ENCODE measurements around the gene MDFI.

The MDFI gene

DNA sequence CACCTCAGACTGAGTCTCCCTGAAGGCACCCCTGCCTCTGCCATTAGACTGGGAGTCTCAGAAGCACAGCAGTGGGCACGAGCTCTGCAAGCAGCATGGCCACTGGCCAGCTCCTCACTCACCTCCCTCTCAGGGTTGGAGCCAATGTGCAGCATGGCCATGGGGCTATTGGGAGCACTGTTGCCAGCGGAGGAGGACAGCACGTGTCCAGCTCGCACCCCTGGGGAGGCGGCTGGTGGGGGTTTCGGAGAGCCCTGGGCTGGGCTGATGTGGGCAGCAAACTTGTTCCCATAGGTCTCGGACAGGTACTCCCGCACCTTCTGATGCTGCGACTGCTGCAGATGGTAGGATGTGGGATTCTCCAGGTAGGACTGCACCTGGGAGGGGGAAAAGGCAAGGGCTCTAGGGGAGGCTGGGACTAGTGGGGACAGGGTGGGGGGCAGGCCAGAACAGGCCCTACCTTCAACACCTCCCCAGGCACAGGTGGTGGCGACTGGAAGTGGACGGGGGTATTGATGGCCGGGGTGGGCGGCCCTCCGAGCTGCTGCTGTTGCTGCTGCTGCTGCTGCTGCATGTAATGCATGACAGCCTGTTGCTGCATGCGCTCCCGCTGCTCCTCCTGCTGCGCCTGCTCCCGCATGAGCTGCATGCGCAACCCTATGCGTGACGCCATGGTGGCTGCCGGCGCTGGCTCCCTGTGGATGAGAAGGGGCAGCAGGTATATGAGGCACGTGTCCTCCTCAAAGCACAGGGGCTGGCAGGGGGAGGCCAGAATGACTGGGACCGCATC, 52.5 kb downstream of the MDFI start:
- DNase-seq, result no peak

- DNase-seq, result no peak
These were observed 53.3 kb downstream of the MDFI start for GRCh38 chr6:41691426-41692079.

GRCh38 chr6:41692080-41692675, 53.9 kb downstream of the MDFI start:
- no peak for DNase-seq

DNA sequence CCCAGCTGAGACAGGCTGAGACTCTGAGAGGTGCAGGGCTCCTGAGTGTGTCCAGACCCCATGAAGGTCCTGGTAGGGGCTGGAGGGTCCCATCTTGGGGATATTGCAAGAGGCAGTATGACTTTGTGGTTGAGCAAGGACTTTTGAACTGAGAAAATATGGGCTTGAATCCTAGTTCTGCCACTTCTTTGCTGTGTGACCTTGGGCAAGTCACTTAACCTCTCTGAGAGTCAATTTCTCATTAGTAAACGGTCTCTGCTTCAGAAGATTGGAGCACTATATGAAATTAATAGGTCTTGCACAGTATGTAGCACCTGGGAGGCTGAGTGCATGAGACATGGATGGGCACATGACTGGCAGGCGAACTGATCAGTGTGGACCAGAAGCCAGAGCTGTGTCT, 54.5 kb downstream of the MDFI start:
- no peak for DNase-seq

GRCh38 chr6:41693281-41694240, 55.3 kb downstream of the MDFI start:
- no peak for DNase-seq

- DNase-seq, result no peak
These were observed 56.7 kb downstream of the MDFI start for GRCh38 chr6:41694815-41695526.

DNA sequence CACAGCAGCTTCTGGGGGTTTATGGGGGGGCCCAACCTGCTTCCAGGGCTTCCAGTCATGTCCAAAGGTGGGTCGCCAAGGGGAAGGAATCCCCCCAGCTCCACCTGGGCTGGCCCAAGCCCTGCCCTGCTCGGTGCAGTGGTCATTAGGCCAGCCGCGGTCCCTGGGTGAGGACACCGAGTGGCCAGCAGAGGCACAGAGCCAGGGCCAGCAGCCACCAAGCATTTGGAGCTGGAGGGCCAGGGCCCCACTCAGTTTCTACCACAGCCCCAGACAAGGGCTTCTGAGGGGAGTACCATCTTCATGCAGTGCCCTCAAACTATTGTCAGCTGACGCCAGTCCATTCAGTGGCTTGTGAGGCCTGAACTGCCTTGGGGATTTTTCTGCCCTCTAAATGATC, 57.6 kb downstream of the MDFI start:
- no peak for DNase-seq

- no peak for DNase-seq
These were observed 58.5 kb downstream of the MDFI start for GRCh38 chr6:41696788-41697187.

DNA sequence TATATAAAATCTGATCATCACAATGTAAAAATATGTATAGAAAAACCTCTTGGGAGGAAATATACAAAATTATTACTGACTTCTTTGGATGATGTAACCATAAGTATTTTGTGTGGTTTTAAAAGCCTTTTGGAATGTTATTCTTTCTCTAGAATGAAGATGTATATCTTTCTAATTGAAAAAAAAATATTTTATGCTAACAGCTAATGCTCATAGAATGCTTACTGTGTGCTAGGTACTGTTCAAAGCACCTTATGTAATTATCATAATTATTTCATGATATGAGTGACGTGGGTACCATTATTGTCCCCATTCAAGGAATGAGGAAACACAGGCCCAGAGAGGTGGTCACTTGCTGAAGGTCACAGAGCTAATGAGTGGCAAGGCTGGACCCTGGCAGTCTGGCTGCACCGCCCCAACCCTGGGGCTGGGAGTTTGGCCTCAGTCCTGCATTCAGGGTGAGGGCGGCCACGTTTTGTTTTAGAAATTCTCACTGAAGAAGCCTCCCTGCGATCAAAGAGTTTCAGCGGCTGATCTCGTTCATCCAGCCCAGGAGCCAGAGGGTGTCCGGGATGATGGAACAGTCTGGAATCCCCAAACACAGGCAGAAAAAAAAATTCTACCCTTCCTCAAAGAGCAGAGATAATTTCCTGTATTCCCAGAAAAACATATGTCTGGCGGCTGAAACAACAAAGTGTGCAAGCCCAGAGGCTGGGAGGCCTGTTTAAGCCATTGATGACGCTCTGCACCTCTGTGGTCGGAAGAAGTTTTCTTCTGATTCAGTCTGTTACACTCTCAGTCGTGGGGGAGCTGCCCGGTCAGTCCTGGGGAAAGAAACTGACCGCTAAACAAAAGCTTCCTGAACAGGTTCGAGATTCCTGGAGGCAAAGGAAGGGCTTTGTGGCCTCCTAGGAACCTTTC, 59.9 kb downstream of the MDFI start:
- DNase-seq, result no peak

- no peak for DNase-seq
These were observed 60.8 kb downstream of the MDFI start for GRCh38 chr6:41699063-41699462.

GRCh38 chr6:41700463-41701347, 62.4 kb downstream of the MDFI start:
- DNase-seq, result no peak

DNA sequence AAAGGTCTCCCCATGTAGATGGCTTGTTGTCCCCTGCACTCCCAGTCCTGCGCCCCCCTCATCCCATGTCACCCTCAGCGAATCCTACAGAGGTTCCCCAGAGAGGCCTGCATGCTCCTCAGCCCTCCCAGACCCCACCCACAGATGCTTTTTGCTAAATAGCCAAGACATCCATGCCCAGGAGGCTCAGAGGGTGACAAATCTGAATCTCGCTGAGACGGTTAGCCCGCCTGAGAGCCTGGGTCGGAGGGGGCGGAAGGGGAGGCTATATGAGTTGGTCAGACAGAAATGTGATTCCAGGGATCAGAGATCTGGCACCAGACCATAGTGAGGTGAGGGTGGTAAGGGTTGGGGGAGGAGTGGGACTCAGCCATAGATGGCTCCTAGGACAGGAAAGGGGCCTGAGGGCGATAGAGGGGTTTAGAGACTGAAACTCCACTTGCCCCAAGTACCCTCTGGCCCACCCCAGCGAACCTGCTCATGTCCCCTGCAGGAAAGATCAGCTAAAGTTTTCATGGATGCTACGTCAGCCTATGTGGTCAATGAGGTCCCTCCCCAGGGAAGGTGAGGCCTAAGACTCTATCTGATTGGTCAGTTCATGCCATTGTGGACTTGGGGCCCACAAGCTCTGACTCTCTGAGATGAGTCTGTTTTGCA, 63.9 kb downstream of the MDFI start:
- DNase-seq, result no peak

GRCh38 chr6:41702771-41703494, 64.7 kb downstream of the MDFI start:
- no peak for DNase-seq

All from CD4-positive, alpha-beta T cell treated with Interleukin-4 for 4 hours (primary cell).